ENCODE data around the gene TBCC. TPM values are rescaled to one million over a fixed set of nuclear protein-coding genes. Genes with fewer than 3 reads are reported as not detected.
A peak's percentile ranks its signal among the peaks of the same experiment; 100 is the strongest.
"Not testable (repeated sequence)": the region's sequence is repeated elsewhere in the genome, so short reads cannot be mapped to it uniquely, and the experiment has no call there.

TBCC gene
- total RNA-seq, 1 donor from 2014 or later, result 6.6 TPM

- no peak for DNase-seq (ENCODE audit: low spot score)
Measured at GRCh38 chr6:42735976-42736375, 9.9 kb downstream of the TBCC start.

GRCh38 chr6:42733867-42734481 lies 11.9 kb downstream of the TBCC start:
- DNase-seq (ENCODE audit: low spot score); ATAC-seq: not testable (repeated sequence)

More at GRCh38 chr6:42735976-42736375, 9.9 kb downstream of the TBCC start:
- ATAC-seq, result no peak

- ATAC-seq (peak; percentile 56), DNase-seq (ENCODE audit: low spot score) (no peak)
Measured at GRCh38 chr6:42729731-42730130, 16.2 kb downstream of the TBCC start.

GRCh38 chr6:42727627-42728026 lies 18.3 kb downstream of the TBCC start:
- ATAC-seq (no peak), DNase-seq (ENCODE audit: low spot score) (no peak)

- no peak for DNase-seq (ENCODE audit: low spot score)
- peak; percentile 40 for ATAC-seq
Measured at GRCh38 chr6:42727087-42727611, 18.8 kb downstream of the TBCC start.

- peak; percentile 97 for ATAC-seq
Measured at GRCh38 chr6:42726485-42727086, 19.3 kb downstream of the TBCC start.

GRCh38 chr6:42726026-42726425 lies 19.9 kb downstream of the TBCC start:
- DNase-seq (ENCODE audit: low spot score) (no peak), ATAC-seq (no peak)

More at GRCh38 chr6:42726485-42727086, 19.3 kb downstream of the TBCC start:
- peak; percentile 70 for DNase-seq (ENCODE audit: low spot score)

GRCh38 chr6:42724825-42725224 lies 21.1 kb downstream of the TBCC start:
- DNase-seq (ENCODE audit: low spot score) (no peak), ATAC-seq (no peak)

GRCh38 chr6:42722497-42722896 lies 23.4 kb downstream of the TBCC start, which contains the start of gene PRPH2:
Gene PRPH2 (minus strand): TSS chr6:42722597. CDS start chr6:42722334, 263 bp downstream.
- ATAC-seq (no peak), DNase-seq (ENCODE audit: low spot score) (no peak)

- DNase-seq (ENCODE audit: low spot score), result no peak
- no peak for ATAC-seq
Measured at GRCh38 chr6:42720739-42721138, 25.2 kb downstream of the TBCC start.

GRCh38 chr6:42715871-42716270 lies 30.0 kb downstream of the TBCC start:
- DNase-seq (ENCODE audit: low spot score) (no peak), ATAC-seq (no peak)

- ATAC-seq (no peak), DNase-seq (ENCODE audit: low spot score) (no peak)
Measured at GRCh38 chr6:42714098-42714761, 31.7 kb downstream of the TBCC start.

- no peak for ATAC-seq
Measured at GRCh38 chr6:42711930-42712329, 34.0 kb downstream of the TBCC start.

GRCh38 chr6:42710316-42710715 lies 35.6 kb downstream of the TBCC start:
- no peak for ATAC-seq

More at GRCh38 chr6:42711930-42712329, 34.0 kb downstream of the TBCC start:
- no peak for DNase-seq (ENCODE audit: low spot score)

GRCh38 chr6:42709871-42710270 lies 36.0 kb downstream of the TBCC start:
- DNase-seq (ENCODE audit: low spot score) (no peak), ATAC-seq (no peak)

More at GRCh38 chr6:42710316-42710715, 35.6 kb downstream of the TBCC start:
- DNase-seq (ENCODE audit: low spot score), result no peak

- ATAC-seq (no peak), DNase-seq (ENCODE audit: low spot score) (no peak)
Measured at GRCh38 chr6:42708096-42708495, 37.8 kb downstream of the TBCC start.

GRCh38 chr6:42707595-42707994 lies 38.3 kb downstream of the TBCC start:
- ATAC-seq, result no peak

GRCh38 chr6:42704937-42705374 lies 40.9 kb downstream of the TBCC start:
- ATAC-seq (no peak), DNase-seq (ENCODE audit: low spot score) (no peak)

More at GRCh38 chr6:42707595-42707994, 38.3 kb downstream of the TBCC start:
- no peak for DNase-seq (ENCODE audit: low spot score)

GRCh38 chr6:42704251-42704936 lies 41.5 kb downstream of the TBCC start:
- ATAC-seq, result peak; percentile 62
- DNase-seq (ENCODE audit: low spot score), result no peak

GRCh38 chr6:42702786-42703185 lies 43.1 kb downstream of the TBCC start:
- not testable (repeated sequence) for DNase-seq (ENCODE audit: low spot score); ATAC-seq

GRCh38 chr6:42702200-42702599 lies 43.7 kb downstream of the TBCC start:
- ATAC-seq (peak; percentile 33), DNase-seq (ENCODE audit: low spot score) (no peak)

Measured in left lobe of liver (tissue), 2 donors.